GM12801 (cell line): ENCODE data around the gene AHRR.

Experiments used
- CTCF ChIP-seq: IDR thresholded peaks from one replicate; pipeline ENCODE4 v1.5.1; 2011; ENCODE audit warnings: control low read depth; ENCODE audit not compliant: insufficient read length; ENCODE audit errors: extremely low read depth

Gene AHRR

DNA sequence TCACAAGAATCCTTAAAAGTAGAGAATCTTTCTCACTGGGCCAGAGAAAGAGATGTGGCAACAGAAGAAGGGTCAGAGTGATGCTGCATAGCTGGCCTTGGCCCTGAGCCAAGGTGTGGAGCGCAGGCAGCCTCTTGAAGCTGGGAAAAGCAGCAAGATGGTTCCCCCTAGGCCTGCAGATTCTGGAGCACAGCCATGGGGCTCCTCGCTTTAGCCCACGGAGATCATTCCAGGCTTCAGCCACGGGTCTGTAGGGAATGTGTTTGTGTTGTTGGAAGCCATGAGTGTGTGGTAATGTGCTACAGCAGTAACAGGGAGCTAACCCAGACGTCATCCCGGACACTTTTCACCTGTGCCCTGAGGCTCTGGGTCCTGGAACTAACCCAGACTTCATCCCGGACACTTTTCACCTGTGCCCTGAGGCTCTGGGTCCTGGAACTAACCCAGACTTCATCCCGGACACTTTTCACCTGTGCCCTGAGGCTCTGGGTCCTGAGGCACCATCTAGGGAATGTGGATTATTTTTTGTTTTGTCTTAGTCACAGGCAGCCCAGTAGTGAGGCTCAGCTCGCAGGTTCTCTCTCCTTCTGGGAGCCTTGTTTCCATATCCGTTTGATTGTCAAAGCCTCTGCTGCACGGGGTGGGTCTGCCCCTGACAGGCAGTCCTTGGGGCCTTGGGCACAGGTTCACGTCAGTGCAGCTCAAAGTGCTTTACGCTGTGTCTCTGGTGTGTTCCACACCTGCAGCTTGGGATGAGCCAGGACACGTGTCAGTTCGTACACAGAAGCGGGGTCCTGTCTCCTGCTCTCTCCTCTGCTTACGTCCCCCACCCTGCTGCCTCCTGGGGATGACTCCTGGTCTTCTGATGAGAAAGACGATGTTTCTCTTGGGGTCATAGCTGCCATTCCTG, 65.2 kb downstream of the AHRR start:
- TF ChIP-seq CTCF: no peak

- no peak for TF ChIP-seq CTCF
Observed at GRCh38 chr5:387491-388265, 66.2 kb downstream of the AHRR start.

GRCh38 chr5:388266-389196, 67.0 kb downstream of the AHRR start:
- TF ChIP-seq CTCF: no peak

DNA sequence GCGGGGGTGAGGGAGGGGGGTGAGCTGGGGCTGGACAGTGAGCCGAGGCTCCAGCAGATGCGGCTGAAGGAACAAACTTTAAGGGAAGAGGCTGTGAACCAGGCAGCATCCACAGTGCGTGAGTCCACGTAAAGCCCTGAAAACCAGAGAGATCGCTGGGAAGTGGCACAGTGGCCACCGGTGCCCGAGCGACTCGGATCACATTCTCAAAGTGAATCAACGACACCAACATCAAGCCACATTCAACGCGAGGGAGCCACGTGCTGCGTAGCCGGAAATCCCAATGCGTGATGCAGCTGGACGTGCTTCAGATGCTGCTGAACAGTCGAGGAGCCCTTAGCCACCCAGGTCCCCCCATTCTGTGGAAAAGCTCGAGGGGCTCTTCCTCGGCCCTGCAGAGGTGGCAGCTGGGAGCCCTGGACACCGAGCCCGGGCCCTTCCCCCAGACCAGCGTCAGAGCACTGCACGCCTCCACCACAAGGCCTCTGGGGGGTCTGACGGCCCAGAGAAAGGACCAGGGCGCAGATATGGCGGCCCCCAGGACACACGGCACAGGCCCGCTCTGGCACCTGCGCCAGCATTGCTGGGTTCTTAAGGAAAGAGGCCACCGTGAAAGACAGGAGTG, 67.8 kb downstream of the AHRR start:
- TF ChIP-seq CTCF: no peak

DNA sequence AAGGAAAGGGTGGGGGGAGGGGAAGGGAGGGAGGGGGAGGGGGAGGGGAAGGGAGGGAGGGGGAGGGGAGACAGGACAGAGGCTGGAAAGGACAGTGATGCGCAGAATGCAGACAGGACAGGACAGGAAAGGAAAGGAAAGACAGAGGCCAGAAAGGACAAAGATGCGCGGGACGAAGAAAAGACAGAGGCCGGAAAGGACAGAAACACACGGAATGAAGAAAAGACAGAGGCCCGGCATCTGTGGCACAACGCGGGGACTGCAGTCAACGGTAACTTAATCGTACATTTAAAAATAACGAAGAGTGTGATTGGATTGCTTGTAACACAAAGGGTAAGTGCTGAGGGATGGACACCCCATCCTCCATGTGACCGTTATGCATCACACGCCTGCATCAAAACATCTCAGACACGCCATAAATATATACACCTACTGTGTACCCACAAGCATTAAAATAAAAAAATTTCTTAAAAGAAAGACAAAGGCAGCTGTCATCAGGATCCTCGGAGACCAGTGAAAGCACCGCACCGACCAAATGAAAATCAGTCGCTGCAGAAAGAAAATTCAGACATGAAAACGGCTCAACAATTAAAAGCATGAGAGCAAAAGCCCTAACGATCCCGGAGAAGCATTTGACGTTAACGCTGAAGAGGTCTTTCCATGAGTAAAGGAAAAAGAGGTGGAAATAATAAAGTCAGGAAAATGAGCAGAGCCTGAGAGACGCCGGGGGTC, 68.5 kb downstream of the AHRR start:
- TF ChIP-seq CTCF: no peak

DNA sequence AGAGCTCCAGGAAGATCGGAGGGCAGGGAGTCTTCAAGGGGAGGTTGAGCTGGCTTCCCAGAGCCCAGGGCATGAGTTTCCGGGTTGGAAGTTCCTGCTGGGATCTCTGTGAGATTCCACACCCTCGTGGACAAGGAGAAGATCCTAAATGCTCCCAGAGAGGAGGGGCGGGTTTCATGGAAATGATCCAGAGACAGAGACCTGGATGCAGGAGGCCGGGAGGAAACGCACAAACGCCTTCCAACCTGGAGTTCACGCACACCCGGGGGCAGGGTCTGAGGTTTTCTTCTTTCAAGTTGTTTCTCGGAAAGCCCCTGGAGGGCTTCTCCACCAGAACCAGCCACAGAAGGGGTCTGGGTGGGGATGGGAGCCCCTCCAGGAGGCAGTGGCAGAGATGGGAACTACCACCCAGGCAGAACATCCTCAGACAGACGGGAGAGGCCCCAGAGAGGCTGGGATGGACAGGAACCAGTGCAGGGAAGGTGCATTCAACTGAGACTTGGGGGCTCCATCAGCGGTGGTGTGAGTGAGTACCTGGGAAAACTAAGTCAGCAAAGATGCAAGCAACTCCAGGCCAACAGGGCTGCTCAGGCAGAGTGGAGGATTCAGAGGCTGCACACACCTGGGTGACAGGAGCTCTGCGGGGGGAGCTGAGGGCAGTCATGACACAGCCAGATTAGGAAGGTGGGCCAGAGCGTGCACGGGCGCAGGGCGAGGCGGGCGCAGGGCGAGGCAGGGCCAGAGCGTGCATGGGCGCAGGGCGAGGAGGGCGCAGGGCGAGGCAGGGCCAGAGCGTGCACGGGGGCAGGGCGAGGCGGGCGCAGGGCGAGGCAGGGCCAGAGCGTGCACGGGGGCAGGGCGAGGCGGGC, 69.3 kb downstream of the AHRR start:
- no peak for TF ChIP-seq CTCF
